NCI-H1092 (cell line): ENCODE data around the gene MPC2.
A peak's percentile ranks its signal among the peaks of the same experiment; 100 is the strongest.

Experiments
- DNase-seq: peaks from one replicate; lab custom pipeline; 2025; lab: John Stamatoyannopoulos, UW

MPC2 gene

DNA sequence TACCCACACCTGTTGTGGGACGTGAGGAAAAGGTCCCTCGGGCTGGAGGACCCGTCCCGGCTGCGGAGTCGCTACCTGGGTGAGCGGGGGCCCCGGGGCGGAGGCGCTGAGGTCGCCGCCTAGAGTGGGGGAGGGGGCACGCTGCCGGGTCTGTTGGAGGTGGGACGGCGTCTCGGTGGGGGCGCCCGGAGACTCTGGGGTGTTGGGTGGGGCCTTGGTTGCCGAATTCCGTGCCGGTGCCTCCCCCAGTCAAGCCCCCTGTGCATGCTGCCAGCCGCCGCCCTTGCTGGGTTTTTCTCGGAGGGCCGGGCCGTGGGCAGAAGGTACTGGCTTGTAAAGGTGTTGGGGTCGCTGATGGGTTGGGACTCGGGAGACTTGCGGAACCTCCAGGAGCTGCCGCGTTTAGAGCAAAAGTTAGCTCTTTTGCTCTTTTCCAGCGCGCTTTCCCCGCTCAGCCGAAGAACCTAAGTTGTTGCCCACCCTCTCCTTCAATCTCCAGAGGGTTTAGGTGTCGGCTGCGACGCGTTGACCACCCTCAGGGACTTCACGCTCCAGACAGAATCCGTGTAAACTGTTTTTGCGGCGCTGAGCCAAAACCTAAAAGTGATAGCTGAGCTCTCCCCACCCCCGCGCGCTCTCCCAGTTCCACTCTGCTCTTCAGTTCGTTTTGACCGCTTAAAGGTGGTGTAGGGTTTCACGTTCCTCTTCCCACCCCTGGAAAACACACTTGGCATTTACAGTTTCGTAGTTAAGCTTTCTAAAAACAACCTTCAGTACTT is at the start of gene MPC2:
MPC2 (minus strand) TSS at position 143 of the 779 bp plus-strand sequence. CDS start 1,231 bp downstream, outside the sequence.
- peak; percentile 44 for DNase-seq

DNA sequence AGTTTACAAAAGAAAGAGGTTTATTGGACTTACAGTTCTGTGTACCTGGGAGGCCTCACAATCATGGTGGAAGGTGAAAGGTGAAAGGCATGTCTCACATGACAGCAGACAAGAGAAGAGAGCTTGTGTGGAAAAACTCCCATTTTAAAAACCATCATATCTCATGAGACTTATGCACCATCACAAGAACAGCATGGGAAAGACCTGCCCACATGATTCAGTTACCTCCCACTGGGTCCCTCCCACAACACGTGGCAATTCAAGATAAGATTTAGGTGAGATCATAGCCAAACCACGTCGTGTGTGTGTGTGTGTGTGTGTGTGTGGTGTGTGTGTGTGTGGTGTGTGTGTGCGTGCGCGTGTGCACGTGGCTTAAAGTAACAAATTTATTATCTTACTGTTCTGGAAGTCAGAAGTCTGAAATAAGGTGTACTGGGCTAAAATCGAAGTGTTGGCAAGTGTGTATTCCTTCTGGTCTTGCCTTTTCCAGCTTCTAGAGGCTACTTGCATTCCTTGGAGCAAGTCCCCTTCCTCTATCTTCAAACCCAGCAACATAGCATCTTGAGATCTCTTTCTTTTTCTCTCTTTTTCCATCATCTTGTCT is 48.1 kb upstream of the MPC2 start:
- DNase-seq, result no peak

DNA sequence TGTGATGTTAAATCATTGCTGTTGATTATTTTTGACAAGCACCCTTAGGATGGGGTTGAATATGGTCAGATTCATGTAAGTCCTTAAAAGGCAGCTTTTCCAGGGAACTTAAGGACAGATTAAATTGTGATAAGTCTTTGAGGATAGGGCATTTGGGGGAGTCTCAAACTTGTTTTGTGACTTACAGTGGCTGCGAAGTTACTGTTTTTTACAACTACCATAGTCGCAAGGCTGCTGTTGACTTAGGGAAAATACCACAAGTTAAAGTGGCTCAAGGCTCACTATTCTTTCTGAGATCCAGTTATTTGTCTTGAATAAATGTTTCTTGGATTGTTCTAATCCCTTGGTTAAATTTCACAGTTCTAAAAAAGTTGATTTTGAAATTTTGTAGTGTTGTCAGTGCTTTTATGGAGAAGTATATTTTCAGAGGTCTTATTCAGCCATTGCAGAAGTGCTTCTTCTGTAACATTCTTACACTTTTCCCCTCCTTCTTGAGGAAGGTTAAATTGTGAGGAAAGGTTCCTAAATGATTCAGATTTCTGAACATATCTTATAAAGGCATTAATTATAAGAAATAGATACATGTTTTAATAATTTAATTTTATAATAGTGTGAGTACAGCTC is 47.0 kb upstream of the MPC2 start:
- DNase-seq, result no peak

DNA sequence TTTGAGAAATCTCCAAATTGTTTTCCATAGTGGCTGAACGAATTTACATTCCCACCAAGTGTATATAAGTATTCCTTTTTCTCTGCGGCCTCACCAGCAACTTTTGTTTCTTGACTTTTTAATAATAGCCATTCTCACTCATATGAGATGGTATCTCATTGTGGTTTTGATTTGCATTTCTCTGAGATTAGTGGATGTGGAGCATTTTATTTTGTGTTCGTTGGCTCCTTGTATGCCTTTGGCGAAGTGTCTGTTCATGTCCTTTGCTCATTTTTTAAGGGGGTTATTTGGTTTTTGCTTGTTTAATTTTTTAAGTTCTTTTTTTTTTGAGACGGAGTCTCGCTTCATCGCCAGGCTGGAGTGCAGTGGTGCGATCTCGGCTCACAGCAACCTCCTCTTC is 45.1 kb upstream of the MPC2 start:
- no peak for DNase-seq

DNA sequence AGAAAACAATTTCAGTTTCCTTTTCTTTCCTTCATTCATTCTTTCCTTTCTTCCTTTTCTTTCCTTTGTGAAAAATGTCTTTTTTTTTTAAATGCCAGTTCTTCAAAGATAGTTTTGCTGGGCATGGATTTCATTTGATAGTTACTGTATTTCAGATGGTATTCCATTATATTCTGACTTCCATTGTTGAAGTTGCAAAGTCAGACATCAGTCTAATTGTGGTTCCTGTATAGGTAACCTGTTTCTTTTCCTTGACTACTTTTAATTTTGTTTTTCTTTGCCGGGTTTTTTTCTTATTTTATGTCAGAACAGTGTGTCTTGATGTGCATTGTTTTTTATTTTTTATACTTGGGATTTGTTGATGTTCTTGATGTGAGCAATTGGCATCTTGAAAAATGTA is 40.4 kb upstream of the MPC2 start:
- DNase-seq, result no peak

DNA sequence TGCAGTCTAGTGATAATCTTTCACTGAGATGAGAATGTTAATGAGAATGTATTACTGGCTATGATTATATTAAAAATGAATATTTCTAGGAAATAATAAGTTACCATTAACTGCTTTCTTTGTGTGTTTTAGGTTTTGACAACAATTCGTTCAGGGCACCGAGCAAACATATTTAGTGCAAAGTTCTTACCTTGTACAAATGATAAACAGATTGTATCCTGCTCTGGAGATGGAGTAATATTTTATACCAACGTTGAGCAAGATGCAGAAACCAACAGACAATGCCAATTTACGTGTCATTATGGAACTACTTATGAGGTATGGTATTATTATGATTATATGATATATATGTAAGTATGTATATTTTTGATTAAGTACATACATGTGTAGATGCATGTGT is 37.8 kb upstream of the MPC2 start:
- no peak for DNase-seq

DNA sequence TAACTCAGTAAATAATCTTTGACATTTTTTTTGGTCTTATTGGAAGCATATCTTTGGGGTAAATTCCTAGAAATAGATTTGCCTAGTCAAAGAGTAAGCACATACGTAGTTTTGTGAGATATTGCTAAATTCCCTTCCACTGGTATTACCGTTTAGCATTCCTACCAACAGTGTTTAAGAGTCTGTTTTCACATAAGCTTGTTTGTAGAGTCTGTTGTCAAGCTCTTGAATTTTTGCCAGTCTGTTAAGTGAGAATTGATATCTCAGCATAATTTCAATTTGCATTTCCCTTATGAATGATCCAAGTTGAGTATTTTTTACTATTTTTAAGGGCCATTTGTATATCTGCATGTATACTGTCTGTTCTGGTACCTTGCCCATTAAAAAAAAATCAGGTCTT is 37.0 kb upstream of the MPC2 start:
- no peak for DNase-seq

DNA sequence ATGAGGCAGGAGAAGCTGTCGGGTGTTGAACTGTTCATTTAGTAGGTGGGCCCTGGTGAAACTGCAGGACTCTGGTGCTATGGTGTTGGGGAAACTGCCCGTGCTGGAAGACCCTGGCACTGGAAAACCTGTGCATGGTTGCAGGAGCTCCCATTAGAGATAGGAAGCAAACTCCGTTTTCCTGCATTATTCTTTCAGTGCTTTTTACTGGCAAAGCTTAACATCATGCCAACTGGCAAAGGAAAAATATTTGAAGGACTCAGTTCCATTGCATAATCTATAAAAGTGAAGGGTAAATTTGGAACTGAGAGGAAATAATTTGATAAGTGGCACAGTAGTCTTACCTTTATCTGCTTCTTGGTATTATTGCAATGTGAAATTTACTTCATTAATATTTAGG is 31.7 kb upstream of the MPC2 start:
- DNase-seq, result no peak

DNA sequence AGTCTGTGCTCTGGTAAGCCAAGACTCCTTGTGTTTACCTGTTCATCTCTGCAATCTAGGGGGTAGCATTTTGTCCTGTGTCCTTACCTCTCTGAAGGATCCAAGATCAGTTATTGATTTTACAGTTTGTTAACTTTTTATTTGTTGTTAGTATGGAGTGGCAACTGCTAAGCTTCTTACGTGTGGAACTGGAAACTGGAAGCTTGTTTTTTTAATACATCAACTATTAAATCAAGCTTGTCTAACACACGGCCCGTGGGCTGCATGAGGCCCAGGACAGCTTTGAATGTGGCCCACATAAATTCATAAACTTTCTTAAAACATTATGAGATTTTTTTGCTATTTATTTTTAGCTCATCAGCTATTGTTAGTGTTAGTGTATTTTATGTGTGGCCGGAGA is 29.2 kb upstream of the MPC2 start:
- DNase-seq, result no peak

DNA sequence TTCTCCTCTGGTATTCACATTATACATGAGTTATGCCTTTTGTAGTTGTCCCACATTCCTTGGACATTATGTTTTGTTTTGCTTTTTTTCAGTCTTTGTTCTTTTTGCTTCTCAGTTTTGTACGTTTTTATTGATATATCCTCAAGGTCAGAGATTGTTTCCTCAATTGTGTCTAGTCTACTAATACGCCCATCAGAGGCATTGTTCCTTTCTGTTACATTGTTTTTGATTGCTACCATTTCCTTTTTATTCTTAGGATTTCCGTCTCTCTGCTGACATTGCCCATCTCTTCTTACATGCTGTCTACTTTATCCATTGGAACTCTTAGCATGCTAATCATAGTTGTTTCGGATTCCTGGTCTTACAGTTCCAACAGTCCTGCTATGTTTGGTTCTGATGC is 27.8 kb upstream of the MPC2 start:
- DNase-seq, result no peak

DNA sequence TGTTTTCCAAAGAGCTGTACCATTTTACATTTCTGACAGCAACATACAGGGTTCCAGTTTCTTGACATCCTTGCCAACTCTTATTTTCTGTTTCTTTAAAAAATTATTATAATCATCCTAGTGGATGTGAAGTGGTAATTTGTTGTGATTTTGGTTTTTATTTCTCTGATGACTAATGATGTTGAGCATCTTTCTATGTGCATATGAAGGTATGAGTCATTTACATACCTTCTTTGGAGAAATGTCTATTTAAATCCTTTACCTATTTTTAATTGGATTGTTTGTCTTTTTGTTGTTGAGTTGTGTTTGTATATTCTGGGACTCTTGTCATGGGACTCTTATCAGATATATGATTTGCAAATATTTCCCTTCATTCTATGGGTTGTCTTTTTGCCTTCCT is 20.8 kb upstream of the MPC2 start:
- no peak for DNase-seq

DNA sequence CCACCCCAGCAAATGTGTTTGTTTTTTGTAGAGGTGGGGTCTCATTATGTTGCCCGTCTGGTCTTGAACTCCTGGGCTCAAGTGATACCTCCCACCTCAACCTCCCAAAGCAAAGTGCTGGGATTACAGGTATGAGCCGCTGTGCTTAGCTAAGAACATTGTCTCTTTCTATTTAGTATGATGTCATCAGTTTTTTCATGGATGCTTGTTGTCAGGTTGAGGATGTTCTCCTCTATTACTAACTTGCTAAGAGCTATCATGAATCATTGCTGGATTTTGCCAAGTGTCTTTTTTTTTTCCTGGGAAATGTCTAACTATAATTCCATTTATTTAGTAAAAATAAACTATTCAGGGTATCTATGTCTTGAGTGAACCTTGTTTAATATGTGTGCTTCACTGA is 19.0 kb upstream of the MPC2 start:
- DNase-seq, result no peak

DNA sequence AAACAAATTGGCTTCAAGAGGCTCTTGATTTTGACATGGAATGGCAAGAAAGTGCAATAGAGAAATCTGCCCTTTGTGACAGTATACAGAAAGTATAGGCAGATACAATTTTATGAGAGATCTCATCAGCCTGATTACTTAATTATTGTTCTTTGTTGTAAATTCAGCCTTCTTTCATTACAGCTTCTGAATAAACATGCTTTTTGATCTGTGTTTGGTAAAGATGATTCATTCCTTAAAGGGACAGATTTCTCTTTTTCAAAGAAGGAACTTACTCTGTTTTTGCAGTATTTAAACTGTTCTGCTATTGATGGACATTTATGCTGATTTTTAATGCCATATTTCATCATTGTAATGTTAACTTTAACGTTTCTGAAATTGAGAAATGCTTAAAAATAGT is 13.7 kb upstream of the MPC2 start:
- DNase-seq, result no peak

DNA sequence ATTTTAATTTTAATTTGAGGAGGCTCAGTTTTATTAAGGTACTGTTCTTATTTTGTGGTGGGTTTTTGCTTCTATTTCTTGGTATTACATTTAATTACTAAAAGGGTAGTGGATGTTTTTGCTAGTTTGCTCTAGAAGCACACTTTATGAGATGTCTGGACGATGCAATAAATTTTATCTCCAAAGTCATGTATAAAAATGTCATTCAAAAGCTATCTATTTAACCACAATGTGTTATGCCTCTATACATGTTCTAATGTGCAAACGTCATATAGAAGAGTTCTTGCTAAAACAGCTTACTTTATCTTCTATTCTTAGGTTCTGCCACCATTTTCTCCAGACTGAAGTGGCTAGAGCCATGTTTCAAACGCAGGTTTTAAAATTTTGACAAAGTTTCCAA is 12.9 kb upstream of the MPC2 start:
- no peak for DNase-seq

DNA sequence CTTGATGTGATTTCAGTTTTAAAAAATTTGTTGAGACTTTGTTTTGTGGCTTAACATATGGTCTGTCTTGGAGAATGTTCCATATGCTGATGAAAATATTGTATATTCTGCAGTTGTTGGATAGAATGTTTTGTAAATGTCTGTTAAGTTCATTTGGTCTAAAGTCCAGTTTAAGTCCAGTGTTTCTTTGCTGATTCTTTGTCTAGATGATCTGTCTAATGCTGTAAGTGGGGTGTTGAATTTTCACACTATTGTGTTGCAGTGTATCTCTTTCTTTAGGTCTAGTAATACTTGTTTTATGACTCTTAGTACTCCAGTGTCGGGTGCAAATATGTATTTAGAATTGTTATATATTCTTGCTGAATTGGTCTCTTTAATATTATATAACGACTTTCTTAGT is 10.9 kb upstream of the MPC2 start:
- no peak for DNase-seq

DNA sequence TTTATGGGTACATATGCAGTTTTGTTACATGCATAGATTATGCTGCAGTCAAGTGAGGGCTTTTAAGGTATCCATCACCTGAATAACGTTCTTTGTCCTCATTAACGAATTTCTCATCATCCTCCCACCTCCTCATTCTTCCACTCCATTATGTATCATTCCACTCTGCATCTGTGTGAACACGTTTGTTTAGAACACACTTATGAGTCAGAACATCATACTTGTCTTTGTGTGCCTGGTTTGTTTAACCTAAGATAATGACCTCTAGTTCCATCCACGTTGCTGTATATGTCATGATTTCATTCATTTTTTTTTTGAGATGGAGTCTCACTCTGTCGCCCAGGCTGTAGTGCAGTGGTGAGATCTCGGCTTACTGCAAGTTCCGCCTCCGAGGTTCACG is 6.7 kb upstream of the MPC2 start:
- DNase-seq, result no peak

DNA sequence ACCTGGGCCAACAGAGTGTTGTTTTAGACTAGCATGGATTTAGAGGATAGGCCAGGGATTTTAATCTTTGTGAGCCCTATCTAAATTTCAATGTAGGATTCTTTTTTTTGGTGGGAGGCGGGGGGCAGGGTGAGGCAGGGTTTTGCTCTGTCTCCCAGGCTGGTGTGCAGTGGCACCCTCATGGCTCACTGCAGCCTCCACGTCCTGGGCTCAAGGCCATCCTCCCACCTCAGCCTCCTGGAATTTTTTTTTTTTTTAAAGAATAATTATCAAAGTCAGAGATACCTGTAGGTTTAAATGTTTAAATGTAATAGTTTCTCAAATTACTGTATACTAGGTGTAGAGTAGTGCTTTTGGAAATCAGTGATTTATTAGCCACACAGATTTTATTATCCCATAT is 3.4 kb upstream of the MPC2 start:
- DNase-seq, result no peak

DNA sequence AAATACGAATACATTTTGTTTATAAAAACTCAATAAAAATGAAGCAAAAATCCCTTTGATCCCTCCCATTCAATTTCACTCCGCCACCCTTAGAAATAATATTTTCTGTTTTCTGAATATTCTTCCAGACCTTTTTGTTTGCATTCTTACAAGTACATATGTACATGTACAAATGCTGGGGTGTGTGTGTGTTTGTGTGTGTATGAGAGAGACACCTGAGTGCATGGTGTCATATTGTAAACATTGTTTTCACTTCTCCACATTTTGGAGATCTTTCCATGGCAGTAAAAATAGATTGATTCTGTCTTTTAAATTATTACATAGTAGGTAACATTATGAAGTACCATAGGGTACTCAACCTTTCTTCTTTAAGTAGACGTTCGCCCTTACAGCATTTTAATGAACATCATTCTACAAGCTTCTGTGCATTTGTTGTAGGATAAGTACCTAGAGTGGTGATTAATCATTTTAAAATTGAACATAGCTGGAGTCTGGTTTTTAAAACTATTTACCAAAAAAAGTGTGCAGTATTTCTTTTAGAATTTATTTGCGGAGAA is 1.3 kb upstream of the MPC2 start:
- no peak for DNase-seq

DNA sequence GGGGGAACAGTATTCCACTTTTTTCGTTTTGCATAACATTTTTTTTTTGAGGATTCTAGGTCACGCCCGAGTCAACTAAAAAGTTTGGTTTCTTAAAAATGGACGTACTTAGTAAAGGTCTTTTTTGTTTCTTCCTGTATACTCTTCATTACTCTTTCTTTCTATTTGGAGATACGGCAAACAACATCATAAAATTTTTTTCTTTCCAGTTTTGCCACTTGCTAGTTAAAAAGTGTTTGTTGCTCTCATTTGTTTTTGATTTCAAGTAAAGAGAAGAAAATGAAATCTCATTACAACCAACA is 788 bp upstream of the MPC2 start:
- no peak for DNase-seq

DNA sequence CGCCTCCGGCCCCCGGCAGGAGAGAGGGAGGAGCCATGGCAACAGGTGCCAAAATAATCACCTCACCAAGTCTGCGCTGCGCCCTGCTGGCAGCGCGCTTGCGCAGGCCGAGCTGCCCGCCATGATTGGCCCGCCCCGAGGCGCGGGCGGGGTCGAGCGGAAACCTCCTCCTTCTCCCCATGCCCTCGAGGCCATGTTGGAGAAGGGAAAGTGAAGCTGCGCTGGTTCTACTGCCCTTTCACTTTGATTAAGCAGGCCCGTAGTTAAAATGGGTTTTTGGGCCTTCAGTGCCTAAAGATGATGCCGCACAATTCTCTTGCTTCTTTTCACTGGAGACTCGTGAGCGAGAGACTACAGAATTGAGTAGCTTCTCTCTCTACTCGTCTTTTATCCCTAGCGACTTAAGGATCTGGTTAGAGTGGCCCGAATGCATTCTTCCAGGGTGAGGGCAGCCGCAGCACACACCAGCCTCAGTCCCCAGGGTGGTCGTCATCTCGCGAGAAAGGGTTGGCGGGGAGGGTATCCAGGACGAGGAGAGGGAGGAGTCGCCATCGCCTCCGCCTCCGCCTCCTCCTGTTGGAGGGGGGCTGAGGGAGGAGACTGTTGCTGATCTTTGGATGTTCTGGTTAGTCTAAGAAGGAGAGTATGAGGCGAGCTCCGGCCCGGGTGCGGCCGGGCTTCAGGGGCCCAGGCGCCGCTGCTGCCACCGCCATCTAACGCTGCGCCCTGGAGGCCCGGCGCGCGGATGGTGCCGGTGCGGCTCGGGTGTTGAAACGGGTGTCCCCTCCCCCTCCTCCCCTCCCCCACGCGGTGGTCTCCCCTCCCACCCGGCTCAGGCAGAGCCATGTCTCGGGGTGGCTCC is 573 bp downstream of the MPC2 start, which contains the start of gene DCAF6:
DCAF6 (plus strand) TSS at position 616 of the 862 bp plus-strand sequence; CDS start at position 845, 229 bp downstream.
- peak; percentile 99 for DNase-seq

DNA sequence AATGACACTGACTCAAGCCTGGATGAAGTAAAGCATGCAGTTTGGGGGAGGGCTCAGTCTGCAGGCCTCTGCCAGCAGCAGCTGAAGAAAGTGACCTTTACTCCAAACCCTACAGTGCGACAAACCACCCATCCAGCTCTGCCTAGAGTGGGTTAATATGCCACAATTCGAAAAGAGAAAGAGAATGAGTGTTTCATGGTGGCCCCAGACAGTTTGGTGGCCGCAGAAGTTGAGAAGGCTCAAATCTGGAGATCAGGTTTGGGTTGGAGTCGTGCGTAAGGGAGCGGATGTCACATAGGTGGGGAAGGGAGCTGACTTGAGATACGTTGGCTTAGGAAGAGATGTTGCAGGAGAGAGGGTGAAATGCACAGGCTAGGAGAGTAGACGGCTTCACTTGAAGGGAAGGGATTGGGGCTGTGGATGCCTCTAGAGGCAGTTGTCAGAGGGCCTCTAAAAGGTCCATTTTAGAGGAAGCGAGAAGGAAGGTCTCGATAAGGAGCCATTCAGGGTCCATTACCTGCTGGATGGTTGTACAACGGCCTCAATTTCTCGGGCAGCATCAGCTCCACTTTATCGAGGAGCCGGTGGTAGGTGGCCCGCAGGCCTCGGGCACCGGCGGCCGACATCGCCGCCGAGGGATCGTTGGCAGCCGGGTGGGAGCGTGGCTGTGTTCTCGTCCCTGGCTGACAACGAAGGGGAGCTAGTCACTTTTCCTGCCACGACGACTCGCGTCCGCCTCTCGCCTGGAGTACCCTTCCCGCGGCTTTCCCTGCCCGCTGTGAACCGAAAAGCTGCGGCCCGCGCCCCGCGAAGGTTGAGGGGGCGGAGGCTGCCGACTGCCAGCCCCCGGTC is 1.4 kb downstream of the MPC2 start:
- peak; percentile 47 for DNase-seq
